ENCODE data around the gene TMEM123. TPM values are rescaled to one million over a fixed set of nuclear protein-coding genes. Genes with fewer than 3 reads are reported as not detected.

Gene TMEM123
- total RNA-seq, 1 donor from 2014 or later, result 248 TPM

GRCh38 chr11:102407901-102408300, 44.7 kb downstream of the TMEM123 start:
- no peak for DNase-seq (ENCODE audit: low spot score, unreplicated experiment)
- Mint-ChIP-seq H3K36me3 (ENCODE audit: insufficient read depth) (peaks cover 10% of the 10 kb centered on the region), H3K4me3 (ENCODE audit: low read depth) (no peak overlapping the region), H3K4me1 (ENCODE audit: low read depth) (peaks cover 13% of the 10 kb centered on the region), H3K9me3 (ENCODE audit: low read depth) (no peaks in the 10 kb centered on the region), H3K27me3 (no peaks in the 10 kb centered on the region), H3K27ac (no peak overlapping the region)
- TF ChIP-seq CTCF (IDR thresholded peaks at IDR 0.05; ENCODE audit: unreplicated experiment), result no peak

GRCh38 chr11:102406099-102406498, 46.5 kb downstream of the TMEM123 start:
- H3K27ac Mint-ChIP-seq, result no peak overlapping the region
- peaks cover 10% of the 10 kb centered on the region for H3K4me1 Mint-ChIP-seq (ENCODE audit: low read depth)
- H3K4me3 Mint-ChIP-seq (ENCODE audit: low read depth), result no peak overlapping the region
- TF ChIP-seq CTCF (IDR thresholded peaks at IDR 0.05; ENCODE audit: unreplicated experiment), result no peak
- peaks cover 19% of the 10 kb centered on the region for H3K36me3 Mint-ChIP-seq (ENCODE audit: insufficient read depth)
- no peaks in the 10 kb centered on the region for H3K27me3 Mint-ChIP-seq
- DNase-seq (ENCODE audit: low spot score, unreplicated experiment), result no peak
- no peaks in the 10 kb centered on the region for H3K9me3 Mint-ChIP-seq (ENCODE audit: low read depth)

- no peak for DNase-seq (ENCODE audit: low spot score, unreplicated experiment)
- peaks cover 22% of the 10 kb centered on the region for H3K36me3 Mint-ChIP-seq (ENCODE audit: insufficient read depth)
- no peak overlapping the region for H3K27ac Mint-ChIP-seq
- H3K9me3 Mint-ChIP-seq (ENCODE audit: low read depth), result no peaks in the 10 kb centered on the region
- no peak overlapping the region for H3K4me3 Mint-ChIP-seq (ENCODE audit: low read depth)
- H3K27me3 Mint-ChIP-seq, result no peaks in the 10 kb centered on the region
- TF ChIP-seq CTCF (IDR thresholded peaks at IDR 0.05; ENCODE audit: unreplicated experiment), result no peak
- peaks cover 10% of the 10 kb centered on the region for H3K4me1 Mint-ChIP-seq (ENCODE audit: low read depth)
Measured at GRCh38 chr11:102405501-102405900, 47.1 kb downstream of the TMEM123 start.

GRCh38 chr11:102402548-102402947, 50.0 kb downstream of the TMEM123 start:
- H3K36me3 Mint-ChIP-seq (ENCODE audit: insufficient read depth), result peaks cover 28% of the 10 kb centered on the region
- no peak for TF ChIP-seq CTCF (IDR thresholded peaks at IDR 0.05; ENCODE audit: unreplicated experiment)

GRCh38 chr11:102401905-102402304, 50.7 kb downstream of the TMEM123 start:
- no peak overlapping the region for H3K4me3 Mint-ChIP-seq (ENCODE audit: low read depth)
- no peaks in the 10 kb centered on the region for H3K27me3 Mint-ChIP-seq
- H3K4me1 Mint-ChIP-seq (ENCODE audit: low read depth), result no peaks in the 10 kb centered on the region
- peaks cover 30% of the 10 kb centered on the region for H3K36me3 Mint-ChIP-seq (ENCODE audit: insufficient read depth)
- no peak for DNase-seq (ENCODE audit: low spot score, unreplicated experiment)
- H3K27ac Mint-ChIP-seq, result no peak overlapping the region
- no peak for TF ChIP-seq CTCF (IDR thresholded peaks at IDR 0.05; ENCODE audit: unreplicated experiment)
- H3K9me3 Mint-ChIP-seq (ENCODE audit: low read depth), result no peaks in the 10 kb centered on the region

More at GRCh38 chr11:102402548-102402947, 50.0 kb downstream of the TMEM123 start:
- Mint-ChIP-seq H3K4me3 (ENCODE audit: low read depth) (no peak overlapping the region), H3K9me3 (ENCODE audit: low read depth) (no peaks in the 10 kb centered on the region), H3K27ac (no peak overlapping the region), H3K27me3 (no peaks in the 10 kb centered on the region), H3K4me1 (ENCODE audit: low read depth) (peaks cover 2% of the 10 kb centered on the region)
- no peak for DNase-seq (ENCODE audit: low spot score, unreplicated experiment)
